Subcutaneous adipose tissue (tissue), 4 donors: ENCODE measurements around the gene SLC22A5. TPM values are rescaled to one million over a fixed set of nuclear protein-coding genes. Genes with fewer than 3 reads are reported as not detected.

Source experiments
- total RNA-seq, 4 donors: library from RNA; depleted of rRNA; stranded (reverse); fragments of >200 nt; gene quantifications; one replicate each; pipeline ENCODE4 v1.1.0, GENCODE V29; 2016
- TF ChIP-seq, protein P1 (sequence below): fragments of 450-650 bp; IDR thresholded peaks from one replicate; pipeline ENCODE4 v1.5.1; 2016; ENCODE audit warnings: low read depth, mild to moderate bottlenecking, control low read depth, antibody characterized with exemption, moderate library complexity

The SLC22A5 gene
- total RNA-seq, 4 donors from 2014 or later = 5.6 to 8.2 (median 6.8) TPM

DNA sequence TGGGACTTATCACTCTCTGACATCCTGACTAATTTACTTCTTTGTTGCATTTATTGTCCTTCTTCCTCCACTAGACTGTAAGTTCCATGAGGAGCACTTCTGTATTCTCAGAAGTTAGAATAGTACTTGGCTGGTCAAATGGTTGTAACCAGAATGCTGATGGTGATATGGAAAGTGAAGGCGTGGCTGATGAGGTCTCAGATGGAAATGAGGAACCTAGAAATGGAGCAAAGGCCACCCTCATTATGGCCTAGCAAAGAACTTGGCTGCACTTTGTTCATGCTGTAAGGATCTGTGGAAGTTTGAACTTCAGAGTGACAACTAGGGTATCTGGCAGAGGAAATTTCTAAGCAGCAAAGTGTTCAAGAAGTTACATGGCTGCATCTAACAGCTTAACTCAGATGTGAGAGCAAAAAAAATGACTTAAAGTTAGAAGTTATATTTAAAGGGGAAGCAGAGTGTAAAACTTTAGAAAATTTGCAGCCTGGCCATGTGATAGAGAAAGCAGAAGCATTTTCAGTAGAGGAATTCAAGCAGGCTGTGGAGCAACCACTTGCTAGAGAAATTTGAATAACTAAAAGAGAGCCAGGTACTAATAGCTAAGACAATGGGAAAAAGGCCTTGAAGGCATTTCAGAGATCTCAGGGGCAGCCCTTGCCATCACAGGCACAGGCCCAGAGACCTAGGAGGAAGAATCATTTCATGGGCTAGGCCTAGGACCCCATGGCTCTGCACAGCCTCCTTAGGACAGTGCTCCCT lies 14.9 kb upstream of the SLC22A5 start:
- TF ChIP-seq, protein P1, sequence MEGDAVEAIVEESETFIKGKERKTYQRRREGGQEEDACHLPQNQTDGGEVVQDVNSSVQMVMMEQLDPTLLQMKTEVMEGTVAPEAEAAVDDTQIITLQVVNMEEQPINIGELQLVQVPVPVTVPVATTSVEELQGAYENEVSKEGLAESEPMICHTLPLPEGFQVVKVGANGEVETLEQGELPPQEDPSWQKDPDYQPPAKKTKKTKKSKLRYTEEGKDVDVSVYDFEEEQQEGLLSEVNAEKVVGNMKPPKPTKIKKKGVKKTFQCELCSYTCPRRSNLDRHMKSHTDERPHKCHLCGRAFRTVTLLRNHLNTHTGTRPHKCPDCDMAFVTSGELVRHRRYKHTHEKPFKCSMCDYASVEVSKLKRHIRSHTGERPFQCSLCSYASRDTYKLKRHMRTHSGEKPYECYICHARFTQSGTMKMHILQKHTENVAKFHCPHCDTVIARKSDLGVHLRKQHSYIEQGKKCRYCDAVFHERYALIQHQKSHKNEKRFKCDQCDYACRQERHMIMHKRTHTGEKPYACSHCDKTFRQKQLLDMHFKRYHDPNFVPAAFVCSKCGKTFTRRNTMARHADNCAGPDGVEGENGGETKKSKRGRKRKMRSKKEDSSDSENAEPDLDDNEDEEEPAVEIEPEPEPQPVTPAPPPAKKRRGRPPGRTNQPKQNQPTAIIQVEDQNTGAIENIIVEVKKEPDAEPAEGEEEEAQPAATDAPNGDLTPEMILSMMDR = no peak

DNA sequence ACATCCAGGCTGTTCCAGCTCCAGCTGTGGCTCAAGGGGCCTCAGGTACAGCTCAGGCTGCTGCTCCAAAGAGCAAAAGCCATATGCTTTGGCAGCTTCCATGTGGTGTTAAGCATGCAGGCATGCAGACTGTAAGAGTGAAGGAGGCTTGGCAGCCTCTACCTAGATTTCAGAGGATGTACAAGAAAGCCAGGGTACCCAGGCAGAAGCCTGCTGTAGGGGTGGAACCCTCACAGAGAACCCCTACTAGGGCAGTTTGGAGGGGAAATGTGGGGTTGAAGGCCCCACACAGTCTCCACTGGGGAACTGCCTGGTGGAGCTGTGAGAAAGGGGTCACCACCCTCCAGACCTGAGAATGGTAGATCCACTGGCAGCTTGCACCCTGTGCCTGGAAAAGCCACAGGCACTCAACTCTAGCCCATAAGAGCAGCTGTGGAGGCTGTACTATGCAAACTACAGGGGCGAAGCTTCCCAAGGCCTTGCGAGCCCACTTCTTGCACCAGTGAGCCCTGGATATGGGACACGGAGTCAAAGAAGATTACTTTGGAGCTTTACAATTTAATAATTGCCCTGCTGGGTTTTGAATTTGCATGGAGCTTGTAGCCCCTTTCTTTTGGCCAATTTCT lies 14.3 kb upstream of the SLC22A5 start:
- TF ChIP-seq, protein P1 = no peak

DNA sequence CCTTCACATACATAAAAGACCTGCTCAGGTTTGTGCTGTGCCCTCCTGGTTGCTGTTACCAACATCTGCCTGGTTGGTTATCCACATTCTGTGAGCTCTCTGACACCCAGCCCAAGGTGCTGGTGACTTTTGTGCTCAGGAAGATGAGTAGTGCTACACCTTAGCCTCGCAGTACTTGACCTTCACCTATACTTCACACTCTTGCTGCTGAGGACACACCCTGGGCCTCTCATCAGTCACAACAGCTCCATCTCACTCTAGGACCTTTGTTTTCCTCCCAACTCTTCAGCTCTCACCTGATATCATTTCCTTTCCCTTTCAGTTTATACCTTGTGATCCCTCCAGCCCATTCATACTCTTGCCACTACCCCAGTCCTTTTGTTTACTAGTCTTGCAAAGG lies 10.7 kb upstream of the SLC22A5 start:
- TF ChIP-seq, protein P1 = no peak

DNA sequence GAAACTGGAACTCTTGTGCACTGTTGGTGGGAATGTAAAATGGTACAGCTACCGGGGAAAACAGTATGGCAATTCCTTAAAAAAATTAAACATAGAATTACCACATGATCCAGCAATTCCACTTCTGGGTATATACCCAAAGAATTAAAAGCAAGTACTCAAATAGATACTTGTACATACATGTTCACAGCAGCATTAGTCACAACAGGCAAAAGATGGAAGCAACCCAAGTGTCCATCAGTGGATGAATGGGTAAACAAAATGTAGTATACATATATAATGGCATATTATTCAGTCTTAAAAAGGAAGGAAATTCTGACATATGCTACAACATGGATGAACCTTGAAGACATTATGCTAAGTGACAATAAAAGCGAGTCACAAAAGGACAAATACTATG lies 7.4 kb upstream of the SLC22A5 start:
- TF ChIP-seq, protein P1 = no peak

DNA sequence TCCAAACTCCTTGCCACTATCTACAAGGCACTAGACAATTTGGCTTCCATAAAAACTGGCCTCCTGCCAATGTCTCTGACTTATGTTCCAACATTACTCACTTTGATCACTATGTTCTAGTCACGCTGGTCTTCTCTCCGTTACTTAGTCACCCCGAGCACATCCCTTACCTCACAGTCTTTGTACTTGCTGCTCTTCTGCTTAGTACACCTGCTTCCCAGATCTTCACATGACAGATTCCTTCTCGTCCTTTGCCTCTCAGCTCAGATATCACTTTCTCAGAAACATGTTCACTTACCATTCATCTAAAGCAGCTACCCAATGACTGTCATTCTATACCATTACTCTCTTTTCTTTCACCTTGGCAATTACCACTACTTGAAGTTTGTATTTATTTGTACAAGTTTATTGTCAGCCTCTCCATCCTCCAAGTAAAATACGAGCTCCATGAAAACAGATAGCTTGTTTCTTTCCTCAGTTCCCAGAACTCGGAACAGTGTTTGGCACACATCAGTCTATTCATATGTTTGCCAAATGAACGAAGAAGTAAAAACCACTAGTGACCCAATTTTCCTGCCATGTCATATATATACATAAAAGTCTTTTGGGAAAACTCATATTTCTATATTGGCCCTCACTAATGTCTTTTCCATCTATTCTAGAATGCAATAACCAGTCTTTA lies 5.9 kb upstream of the SLC22A5 start:
- TF ChIP-seq, protein P1 = no peak

DNA sequence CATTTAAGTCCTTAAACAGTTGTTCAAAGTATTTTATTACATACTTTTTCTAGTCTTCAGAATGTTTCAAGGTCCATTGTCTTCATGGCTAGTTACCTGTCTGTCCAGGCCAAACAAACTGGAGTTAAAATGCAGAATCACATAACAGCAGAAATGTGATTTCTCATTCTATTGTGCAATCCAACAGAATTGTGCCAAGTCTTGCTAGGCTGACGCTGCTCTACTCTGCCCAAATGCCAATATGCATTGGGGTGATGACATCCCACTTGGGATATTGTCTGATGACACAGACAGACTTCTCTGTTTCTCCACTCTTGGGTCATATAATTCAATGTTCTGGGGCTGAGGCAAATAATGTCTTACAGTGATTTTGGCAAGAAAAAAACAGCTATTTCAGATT lies 5.2 kb upstream of the SLC22A5 start:
- TF ChIP-seq, protein P1 = no peak

DNA sequence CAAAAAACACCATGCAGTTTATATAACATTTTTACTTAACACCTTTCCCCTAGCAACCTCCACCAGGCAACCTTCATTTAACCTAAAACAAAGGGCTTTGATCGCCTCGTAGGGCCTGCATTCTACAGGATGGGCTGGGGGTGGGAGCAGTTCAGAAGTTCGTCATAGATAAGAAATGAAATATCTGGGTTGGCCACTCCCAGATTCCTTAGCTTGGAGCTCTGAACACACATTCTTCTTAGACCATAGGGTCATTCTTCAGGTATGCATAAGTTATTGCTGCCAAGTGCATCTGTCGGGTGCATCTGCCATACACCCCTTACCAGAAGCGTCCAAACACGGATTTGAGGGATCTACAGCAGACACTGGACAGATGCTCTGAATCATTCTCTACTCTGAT lies 4.3 kb upstream of the SLC22A5 start:
- TF ChIP-seq, protein P1 = no peak
